ENCODE data around the gene LTBP3.
A peak's percentile ranks its signal among the peaks of the same experiment; 100 is the strongest.
"Not testable (repeated sequence)": the region's sequence is repeated elsewhere in the genome, so short reads cannot be mapped to it uniquely, and the experiment has no call there.

Gene LTBP3

GRCh38 chr11:65571420-65571819 lies 13.3 kb upstream of the LTBP3 start:
- DNase-seq (ENCODE audit: low read depth), result no peak

GRCh38 chr11:65569973-65570918 lies 12.1 kb upstream of the LTBP3 start, which contains the start of gene ZNRD2:
TSS of gene ZNRD2 (plus strand) at chr11:65570477. CDS start at chr11:65570492, 15 bp downstream.
- peak; percentile 94 for DNase-seq (ENCODE audit: low read depth)

GRCh38 chr11:65569164-65569972 lies 11.2 kb upstream of the LTBP3 start:
- DNase-seq (ENCODE audit: low read depth), result no peak

- DNase-seq (ENCODE audit: low read depth), result no peak
Observed at GRCh38 chr11:65565624-65566453, 7.7 kb upstream of the LTBP3 start.

- not testable (repeated sequence) for DNase-seq (ENCODE audit: low read depth)
Observed at GRCh38 chr11:65564879-65565559, 6.9 kb upstream of the LTBP3 start.

- DNase-seq (ENCODE audit: low read depth), result no peak
Observed at GRCh38 chr11:65563601-65564000, 5.4 kb upstream of the LTBP3 start.

GRCh38 chr11:65562788-65563187 lies 4.6 kb upstream of the LTBP3 start:
- no peak for DNase-seq (ENCODE audit: low read depth)

- DNase-seq (ENCODE audit: low read depth), result no peak
Observed at GRCh38 chr11:65562020-65562419, 3.9 kb upstream of the LTBP3 start.

GRCh38 chr11:65560555-65561418 lies 2.6 kb upstream of the LTBP3 start:
- no peak for DNase-seq (ENCODE audit: low read depth)

- no peak for DNase-seq (ENCODE audit: low read depth)
Observed at GRCh38 chr11:65559951-65560537, 1.9 kb upstream of the LTBP3 start.

- DNase-seq (ENCODE audit: low read depth), result no peak
Observed at GRCh38 chr11:65559535-65559934, 1.4 kb upstream of the LTBP3 start.

- DNase-seq (ENCODE audit: low read depth), result no peak
Observed at GRCh38 chr11:65558930-65559509, 861 bp upstream of the LTBP3 start.

- no peak for DNase-seq (ENCODE audit: low read depth)
Observed at GRCh38 chr11:65557280-65558001, 718 bp downstream of the LTBP3 start.

GRCh38 chr11:65556470-65557279 lies 1.5 kb downstream of the LTBP3 start:
- DNase-seq (ENCODE audit: low read depth), result no peak

GRCh38 chr11:65555693-65556231 lies 2.4 kb downstream of the LTBP3 start:
- DNase-seq (ENCODE audit: low read depth), result no peak

GRCh38 chr11:65554842-65555430 lies 3.2 kb downstream of the LTBP3 start:
- no peak for DNase-seq (ENCODE audit: low read depth)

- DNase-seq (ENCODE audit: low read depth), result no peak
Observed at GRCh38 chr11:65554057-65554818, 3.9 kb downstream of the LTBP3 start.
